Ecto neural progenitor cell (in vitro differentiated cells): ENCODE data around the gene TMEM45B.
"Not testable (repeated sequence)": the region's sequence is repeated elsewhere in the genome, so short reads cannot be mapped to it uniquely, and the experiment has no call there.

Experiments used
- DNase-seq: peaks from one replicate; pipeline ENCODE4 v3.0.0-alpha.2; 2018; ENCODE audit warnings: low spot score

Gene TMEM45B

DNA sequence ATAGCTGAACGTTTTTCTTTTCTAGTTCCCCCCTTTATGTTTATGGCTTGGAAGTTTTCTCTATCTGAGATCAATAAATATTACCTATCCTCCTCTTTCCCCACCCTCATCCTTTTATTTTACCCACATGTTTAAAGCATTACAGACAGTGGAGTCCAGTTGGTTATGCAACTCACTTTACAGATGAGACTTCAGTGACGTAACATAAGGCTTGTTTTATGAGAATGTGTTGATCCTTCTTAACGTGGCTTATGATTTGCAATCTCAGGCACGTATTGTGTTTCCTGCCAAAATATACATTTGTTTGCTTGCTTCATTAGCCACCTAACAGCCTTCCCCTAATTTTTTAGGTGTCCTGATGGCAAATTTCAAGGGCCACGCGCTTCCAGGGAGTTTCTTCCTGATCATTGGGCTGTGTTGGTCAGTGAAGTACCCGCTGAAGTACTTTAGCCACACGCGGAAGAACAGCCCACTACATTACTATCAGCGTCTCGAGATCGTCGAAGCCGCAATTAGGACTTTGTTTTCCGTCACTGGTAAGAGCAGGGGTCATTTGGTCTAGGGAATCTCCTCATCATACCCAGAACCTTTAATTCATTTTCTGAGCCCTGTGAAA, 36.6 kb downstream of the TMEM45B start:
- DNase-seq, result no peak

DNA sequence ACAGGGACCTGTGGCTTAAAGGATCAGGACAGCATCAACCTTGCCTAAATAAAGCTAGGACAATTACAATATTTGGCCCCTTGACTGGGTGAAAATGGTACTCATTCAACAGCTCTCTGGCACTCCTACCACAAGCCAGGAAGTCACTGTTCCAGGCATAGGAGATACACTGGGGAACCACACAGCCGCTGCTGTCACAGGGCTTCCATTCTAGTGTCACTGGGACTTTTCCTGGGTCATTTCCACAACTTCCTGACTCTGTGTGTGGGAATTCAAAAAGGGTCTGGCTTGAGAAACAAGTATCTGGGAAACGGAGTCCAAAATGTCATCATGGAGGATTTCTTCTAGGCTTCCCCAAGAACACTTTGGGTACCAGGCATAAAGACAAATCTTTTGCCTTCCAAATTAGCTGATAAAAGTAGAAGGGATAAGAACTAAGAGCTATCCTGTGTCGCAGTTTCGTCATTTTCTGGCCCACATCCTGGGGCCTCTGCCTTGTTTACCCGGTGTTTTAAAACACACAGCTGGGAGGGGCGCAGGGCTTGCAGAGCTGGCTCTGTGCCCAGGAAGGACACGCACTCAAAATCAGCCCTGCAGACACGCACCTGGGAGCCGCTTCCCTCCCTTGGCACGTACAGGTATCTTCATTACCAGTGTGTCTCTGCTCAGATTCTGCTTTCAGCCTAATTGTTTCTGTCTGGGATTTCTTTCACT, 38.0 kb downstream of the TMEM45B start:
- no peak for DNase-seq

DNA sequence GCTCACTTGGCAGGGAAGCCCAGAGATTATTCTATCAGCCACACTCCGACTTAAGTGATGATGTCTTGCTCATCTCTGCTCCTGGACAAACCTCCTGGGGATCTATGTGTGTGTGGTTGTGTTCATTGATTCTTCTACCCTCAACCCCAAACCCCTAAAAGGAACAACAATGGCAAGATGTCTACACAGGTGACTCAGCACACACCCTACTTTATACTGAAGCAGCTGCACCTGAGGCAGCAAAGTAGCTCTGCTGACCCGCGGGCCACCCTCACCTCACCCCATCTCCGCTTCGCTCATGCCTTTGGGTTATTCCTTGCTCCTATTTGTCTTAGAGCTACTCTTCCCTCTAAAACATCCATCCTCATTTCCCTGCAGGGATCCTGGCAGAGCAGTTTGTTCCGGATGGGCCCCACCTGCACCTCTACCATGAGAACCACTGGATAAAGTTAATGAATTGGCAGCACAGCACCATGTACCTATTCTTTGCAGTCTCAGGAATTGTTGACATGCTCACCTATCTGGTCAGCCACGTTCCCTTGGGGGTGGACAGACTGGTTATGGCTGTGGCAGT, 38.7 kb downstream of the TMEM45B start:
- DNase-seq, result no peak

DNA sequence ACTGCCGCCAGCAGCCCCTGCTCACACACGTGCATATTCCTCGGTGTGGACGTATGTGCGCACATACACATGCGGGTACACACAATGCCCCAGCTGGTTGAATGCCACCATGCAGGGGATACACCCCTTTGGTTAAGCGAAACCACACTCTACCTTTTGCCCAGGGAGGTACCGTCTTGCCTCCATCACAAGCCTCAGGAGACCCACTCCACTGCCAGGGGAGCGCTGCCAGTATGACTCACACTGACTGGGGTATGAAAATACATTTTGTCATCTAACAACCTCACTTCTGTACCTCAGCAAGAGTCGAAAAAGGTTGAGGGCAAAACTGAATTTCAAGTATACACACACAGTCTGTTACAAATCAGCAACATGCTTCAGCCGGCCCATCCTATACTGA, 39.4 kb downstream of the TMEM45B start:
- DNase-seq, result no peak

DNA sequence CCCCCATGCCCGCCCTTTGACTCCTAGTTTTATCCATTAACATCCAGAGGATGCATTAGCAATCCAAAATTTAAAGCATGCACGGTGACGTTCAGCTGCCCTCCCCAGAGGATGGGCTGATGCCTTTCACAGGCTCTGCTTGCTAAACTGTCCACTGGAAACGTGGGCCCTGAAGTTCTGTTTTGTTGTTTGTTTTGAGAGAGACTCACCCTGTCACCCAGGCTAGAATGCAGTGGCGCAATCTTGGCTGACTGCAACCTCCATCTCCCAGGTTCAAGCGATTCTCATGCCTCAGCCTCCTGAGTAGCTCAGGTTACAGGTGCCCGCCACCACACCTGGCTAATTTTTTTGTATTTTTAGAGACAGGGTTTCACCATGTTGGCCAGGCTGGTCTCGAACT, 40.4 kb downstream of the TMEM45B start:
- no peak for DNase-seq

DNA sequence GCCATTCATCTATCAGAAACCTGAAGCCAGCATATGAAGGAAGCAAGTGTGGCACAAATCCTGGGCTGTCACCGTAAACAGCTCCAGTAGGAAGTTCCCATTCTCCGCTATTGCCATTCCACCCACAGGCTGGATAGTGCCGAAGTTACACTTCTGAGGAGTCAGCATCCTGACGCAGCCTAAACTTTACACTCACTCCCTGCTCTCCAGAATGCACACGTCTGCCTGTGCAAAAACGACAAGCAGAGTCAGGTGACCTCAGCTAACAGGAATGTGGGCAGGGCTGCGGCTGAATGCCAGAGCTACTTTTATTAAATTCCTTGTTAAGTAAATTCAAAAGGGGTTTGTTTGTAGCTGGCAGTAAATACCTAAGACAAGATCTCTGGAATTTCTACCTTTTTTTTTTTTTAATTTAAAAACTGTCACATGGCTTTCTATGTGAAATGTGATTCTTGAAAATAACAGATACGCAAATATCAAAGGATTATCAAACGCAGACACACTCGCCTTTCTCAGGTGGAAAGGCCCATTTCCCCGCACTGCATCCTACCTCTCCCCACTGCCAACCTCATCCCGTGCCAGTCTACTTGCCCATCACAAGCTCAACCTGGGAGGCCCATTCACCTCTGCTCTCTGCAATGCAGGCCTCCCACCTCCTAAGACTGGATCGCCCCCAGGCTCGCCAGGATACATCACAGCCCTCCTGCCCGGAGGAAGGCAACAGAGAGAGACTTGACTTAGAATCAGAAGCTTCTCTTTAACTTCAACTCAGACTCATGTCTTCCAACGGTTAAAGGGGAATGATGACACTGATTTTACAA, 46.3 kb downstream of the TMEM45B start:
- DNase-seq, result no peak

DNA sequence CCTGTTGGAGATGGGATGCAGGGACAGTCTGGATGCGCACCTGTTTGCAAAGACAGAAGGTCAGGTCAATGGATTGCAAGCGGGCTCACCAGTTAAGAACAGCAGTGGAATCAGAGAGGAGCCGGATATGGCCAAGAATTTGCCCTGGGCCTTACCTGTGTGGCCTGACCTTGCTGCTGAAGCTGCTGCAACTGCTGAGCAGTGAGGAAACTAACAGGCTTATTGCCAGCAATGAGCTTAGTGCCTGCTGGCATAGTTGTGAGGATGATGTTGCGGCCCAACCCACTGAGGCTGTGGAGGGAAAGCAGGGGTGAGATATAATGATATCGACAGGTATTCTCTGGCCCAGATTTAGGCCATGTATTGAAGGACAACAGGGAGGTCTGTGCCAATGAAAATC, 49.2 kb downstream of the TMEM45B start:
- no peak for DNase-seq

DNA sequence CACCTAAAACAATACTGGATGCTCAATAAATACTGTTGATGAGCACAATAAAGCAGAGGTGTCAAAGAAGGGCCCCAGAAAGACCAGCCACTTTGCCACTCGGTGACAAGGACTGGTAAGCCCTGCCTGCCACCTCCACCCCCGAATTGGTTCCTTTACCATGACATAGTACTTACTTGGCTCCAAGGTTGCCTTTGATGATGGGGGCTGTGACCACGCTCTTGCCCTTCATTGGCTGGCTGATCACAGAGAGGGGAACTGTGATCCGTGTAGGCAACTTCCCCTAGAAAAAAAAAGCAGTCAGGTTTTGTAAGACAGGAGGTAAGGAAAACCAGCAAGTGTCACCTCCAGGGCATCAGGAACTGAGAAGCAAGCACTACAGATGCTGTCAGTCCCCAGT, 50.1 kb downstream of the TMEM45B start:
- DNase-seq, result no peak

DNA sequence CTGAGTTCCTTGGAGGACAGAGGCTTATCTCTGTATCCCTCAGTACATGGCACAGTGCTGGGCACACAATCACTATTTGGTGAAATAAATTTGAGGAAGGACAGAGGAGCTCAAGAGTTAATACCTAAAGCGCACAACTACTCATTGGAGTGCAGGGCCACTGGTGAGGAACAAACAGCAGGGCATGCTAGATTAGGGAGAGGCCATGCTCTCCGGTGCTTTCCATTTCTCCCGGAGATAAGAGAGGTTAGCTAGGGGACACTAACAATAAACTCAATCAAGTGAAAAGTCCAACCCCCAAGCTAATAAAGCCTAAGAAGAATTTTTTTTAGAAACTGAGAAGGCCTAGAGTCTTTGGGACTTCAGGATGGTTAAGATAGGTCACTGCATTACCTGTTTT, 50.7 kb downstream of the TMEM45B start:
- no peak for DNase-seq

DNA sequence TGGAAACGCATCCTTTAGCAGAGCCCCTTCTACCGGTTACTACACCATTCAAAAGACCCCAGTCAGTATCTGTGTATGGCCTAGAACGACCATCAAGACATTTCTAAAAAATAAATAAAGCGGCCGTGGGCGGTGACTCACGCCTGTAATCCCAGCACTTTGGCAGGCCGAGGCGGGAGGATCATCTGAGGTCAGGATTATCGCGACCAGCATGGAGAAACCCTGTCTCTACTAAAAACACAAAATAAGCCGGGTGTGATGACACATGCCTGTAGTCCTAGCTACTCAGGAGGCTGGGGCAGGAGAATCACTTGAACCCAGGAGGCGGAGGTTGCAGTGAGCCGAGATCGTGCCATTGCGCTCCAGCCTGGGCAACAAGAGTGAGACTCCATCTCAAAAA, 53.0 kb downstream of the TMEM45B start:
- DNase-seq, result not testable (repeated sequence)

DNA sequence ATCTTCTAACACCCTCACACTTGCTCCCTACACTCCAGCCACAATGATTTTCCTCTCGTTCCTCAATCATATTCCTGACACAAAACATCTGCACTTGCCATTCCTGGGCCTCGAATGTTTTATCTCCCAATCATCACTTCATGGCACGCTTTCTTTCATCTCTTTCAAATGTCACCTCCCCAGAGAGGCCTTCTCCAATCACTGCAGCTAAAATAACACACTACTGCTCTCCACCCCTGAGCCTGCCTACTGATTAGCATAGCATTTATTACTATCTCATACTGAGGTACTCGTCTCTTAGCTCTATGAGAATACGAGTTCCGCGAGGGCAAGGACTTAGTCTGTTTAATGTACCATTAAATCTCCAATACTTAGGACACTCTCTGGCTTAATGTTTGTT, 56.3 kb downstream of the TMEM45B start:
- no peak for DNase-seq

DNA sequence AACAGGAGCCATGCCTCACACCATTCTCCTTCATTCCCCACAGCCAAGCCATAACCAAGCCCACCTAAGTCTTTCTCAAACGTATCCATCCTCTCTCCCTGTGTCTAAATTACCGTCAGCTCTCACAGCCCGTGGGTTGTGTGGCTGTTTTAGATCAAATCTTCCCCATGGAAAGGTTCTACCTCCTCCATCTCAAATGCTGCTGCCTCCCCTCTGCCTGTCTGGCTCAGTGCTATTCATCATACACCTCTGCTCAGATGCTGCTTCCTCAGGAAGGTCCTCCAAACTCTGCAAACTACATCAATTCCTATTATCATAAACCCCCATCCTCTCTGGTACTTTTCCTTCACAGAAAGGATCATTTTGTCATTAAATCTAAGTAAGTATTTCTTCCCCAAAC, 64.7 kb downstream of the TMEM45B start:
- no peak for DNase-seq

DNA sequence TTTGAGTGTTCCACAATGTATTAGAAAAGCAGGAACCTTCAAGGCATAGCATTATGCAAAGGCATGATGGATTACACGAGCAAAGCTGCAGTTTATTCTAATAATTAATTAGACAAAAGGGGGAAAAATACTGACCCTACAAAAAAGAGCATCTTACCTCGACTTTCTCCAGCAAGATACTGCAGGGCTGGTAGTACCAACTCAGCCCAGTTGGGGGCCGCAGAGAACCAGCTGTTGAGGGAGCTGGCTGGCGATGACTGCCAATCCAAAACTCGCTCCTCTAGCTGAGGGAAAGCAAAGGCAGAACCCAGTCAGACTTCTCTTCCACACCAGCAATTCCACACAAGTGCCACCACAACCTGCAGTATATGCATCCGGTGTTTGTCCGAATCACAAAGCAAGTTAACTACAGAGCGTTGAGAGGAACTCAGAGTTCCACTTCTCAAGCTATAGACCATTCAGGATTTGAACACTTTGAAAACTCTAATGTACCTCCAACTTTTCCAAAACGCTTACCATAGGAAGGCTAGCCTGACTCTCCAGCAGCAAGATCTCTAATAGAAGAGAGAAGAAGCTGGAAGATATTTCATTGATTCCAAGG, 66.0 kb downstream of the TMEM45B start:
- peak; percentile 58 for DNase-seq

DNA sequence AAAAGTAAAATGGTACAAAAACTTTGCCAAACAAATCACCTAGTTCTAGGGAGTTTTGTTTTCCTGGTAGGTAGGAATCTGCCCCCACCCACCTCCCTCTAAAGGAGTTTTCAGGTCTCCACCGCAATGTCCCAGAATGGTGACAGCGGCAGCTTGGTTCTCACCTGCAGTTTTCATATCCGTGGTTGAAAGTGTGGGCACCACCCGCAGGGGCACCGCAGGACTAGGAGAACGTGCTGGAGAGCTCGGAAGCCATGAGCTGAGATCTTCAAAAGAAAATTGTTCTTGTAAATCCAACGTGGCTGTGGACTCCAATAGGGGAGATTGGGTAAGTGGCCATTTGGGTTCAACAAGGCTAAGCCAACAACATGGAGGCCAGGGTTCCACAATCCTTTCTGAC, 68.9 kb downstream of the TMEM45B start:
- no peak for DNase-seq

DNA sequence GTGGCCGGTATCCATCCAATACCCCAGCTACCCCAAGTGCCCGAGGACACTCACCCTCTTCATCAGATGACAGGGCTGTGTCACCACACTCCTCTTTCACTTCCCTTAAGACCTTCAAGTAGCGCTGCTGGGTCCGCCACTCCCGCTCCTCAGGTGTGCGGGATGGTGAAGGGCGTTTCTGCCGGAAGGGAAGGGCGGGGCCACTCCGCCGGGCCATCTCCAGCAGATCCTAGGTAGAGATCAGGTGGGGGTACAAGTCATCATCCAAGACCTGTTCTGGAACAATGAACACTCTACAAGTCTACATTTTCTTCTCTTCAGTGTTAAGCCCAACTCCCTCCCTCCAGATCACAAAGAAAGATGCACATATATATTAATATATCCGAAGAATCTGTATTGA, 69.7 kb downstream of the TMEM45B start:
- no peak for DNase-seq

DNA sequence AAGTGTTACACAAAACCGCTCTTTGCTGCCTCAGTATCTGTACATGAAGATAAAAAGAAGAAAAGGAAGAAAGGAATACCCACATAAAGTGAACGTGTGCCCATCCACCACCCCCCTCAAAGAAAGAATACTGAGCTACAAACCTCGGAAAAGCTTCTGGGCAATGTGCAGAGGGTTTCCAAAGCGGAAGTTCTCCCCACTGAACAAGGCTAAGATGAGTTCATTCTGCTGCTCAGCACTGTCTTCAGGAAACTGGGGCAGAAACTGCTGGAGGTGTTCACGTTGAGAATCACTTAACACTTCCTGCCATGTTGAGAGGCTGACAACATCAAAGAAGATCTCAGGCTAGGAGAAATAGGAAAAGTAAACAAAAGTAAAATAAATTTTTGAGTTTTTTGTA, 72.8 kb downstream of the TMEM45B start:
- DNase-seq, result no peak

DNA sequence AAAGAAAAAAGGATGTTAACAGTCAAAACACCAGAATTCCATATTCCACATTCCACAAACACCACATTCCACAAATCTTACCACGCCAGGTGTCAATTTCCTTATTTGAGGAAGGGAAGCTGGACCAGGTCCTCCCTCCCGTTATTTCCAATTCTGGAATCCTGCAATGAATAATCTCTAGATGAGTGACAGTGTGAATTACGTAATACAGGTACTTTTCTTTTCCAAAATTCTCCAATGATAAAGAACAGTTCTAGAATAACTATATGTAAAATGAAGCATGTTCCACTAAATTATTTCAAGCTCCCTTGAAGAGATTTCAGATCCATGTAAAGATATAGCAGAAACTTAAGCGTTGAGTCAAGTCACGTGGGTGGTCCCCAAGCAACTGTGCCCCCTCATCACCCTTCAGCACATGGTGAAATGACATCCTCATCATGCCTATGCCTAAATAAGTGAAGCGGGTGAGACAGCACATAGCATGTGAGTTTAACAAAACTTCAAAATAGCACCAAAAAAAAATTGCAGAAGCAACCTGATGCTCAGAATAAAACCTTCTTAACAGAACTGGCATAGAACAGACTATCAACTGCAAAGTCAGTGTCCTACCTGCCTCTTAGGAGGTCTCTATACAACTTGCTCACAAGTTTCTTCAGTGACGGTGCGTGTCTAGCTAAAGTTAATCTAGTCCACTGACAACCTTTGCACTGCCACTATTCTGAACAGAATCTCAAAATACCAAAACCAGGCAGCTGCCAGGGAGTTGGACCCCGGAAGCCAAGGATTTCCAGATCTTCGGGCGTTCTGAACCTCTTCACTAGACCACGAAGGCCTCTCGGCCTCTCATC, 78.9 kb downstream of the TMEM45B start:
- DNase-seq, result no peak

DNA sequence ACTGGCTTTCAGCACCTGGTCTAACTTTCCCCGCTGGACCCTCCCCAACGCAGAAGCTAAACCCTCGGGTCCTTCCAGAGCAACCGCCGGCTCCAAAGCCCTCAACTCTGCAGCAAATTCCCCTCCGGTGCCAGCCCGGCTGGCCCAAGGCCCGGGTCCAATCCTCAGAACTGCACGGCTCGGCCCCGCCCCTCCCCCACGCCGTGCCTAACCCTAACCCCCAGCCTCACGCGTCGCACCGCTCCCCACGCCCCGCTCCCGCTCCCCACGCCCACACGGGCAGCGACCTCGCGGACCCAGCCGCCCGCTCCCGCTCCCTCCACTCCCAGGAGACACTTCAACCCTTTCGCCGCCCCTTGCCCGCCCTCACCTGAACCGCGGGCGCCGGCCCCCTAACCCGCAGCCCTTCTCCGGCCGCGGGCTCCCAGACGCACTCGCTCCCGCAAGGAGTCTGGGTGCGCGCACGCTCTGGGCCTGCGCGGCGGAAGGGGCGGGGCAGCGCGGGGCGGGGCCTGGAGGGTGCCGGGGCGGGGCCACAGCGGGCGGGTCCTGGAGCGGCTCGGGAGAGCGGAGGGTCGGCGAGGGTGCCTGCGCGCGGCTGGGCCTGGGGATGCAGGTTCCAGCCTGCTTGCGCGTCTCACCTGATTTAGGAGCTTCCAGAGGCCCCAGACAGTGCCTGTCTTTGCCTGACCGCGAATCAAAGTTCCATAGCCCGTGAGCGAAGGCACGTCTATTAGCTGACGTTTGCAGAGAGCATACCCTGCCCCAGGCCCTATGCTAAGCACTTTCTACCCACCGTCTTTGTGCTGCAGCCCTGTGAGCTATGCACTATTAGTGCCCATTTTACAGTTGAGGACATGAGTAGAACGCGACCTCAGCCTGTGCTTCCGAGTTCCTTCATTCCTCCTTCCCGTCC, 79.7 kb downstream of the TMEM45B start, which contains the start of gene NFRKB:
NFRKB (minus strand) TSS at position 453 of the 916 bp plus-strand sequence. CDS start 2,729 bp downstream, outside the sequence.
- DNase-seq, result peak; percentile 96

DNA sequence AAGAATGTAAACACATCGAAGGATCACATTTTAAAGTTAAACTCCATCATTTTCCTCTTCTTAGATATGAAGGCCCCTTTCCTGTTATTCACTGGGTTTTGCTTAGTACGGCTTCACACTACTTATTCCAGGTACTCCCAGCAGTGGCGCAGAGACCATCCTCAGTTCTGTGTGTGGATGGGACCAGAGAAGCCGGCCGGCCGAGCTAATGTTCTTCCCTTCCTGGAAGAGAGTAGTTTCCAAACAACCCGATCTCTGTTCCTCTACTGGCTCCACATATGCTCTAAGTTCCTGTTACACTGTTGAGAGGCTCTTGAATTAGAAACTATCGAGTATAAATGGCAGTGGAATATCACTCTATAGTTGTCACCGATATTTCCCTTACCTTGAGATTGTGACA, 80.4 kb downstream of the TMEM45B start:
- DNase-seq, result no peak

DNA sequence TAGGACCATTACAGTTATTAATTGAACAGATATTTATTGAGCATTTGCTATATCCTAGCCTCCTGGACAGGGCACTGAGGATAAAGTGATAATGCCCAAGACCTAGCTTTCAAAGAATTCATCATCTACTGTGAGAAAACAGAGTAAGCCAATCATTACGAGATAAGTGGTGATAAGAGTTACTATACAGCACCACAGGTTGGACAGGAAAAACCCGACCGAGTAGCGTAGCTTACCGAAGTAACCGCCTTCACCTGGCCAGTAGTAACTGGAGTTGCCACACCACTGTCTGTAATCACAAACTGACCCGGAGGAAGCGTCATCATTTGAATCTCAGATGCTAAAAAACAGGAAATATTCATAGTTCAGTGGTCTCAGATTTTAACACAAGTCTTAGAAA, 89.8 kb downstream of the TMEM45B start:
- no peak for DNase-seq
